Lung (tissue), 12 donors: Measurements from ENCODE around the gene C22orf31. TPM values are rescaled to one million over a fixed set of nuclear protein-coding genes. Genes with fewer than 3 reads are reported as not detected.

ENCODE experiments used
- ATAC-seq: fragments of 200-7000 bp; cut with Tn5 transposase; one replicate; pipeline ENCODE4 v1.9.1; 2020; ENCODE audit warnings: moderate number of reproducible peaks; ENCODE audit not compliant: insufficient read depth, low FRiP score
- DNase-seq, 3 donors: peaks; one replicate each; pipeline ENCODE4 v3.0.0-alpha.2; 2013 to 2017
- H3K27ac ChIP-seq, 2 donors: one replicate each; pipeline ENCODE4 v1.5.1; 2013; ENCODE audit warnings: mild to moderate bottlenecking in 2 of 2, moderate library complexity in 2 of 2, control low read depth in 1 of 2, inconsistent platforms in 1 of 2, low read depth in 1 of 2, low read length in 1 of 2
- H3K27me3 ChIP-seq, 3 donors: one replicate each; pipeline ENCODE4 v1.5.1; 2013; ENCODE audit warnings: low read length in 2 of 3; ENCODE audit not compliant: control insufficient read depth in 3 of 3, insufficient read depth in 3 of 3
- H3K36me3 ChIP-seq, 4 donors: one replicate each; pipeline ENCODE4 v1.5.1; 2013; ENCODE audit warnings: low read length in 4 of 4, mild to moderate bottlenecking in 1 of 4, moderate library complexity in 1 of 4; ENCODE audit not compliant: control insufficient read depth in 4 of 4, insufficient read depth in 4 of 4
- H3K4me1 ChIP-seq, 5 donors: one replicate each; pipeline ENCODE4 v1.5.1; 2013; ENCODE audit warnings: low read length in 5 of 5, mild to moderate bottlenecking in 2 of 5, moderate library complexity in 1 of 5; ENCODE audit not compliant: control insufficient read depth in 5 of 5, insufficient read depth in 5 of 5
- H3K4me3 ChIP-seq: one replicate; pipeline ENCODE4 v1.5.1; 2013; ENCODE audit warnings: mild to moderate bottlenecking, control low read depth, moderate library complexity
- H3K9ac ChIP-seq, 2 donors: one replicate each; pipeline ENCODE4 v1.5.1; 2013; ENCODE audit warnings: low read length in 2 of 2, control low read depth in 1 of 2; ENCODE audit not compliant: insufficient read depth in 1 of 2
- H3K9me3 ChIP-seq, 4 donors: one replicate each; pipeline ENCODE4 v1.5.1; 2013; ENCODE audit warnings: low read length in 3 of 4, mild to moderate bottlenecking in 1 of 4, moderate library complexity in 1 of 4; ENCODE audit not compliant: control insufficient read depth in 4 of 4, insufficient read depth in 3 of 4
- CTCF ChIP-seq: IDR thresholded peaks from 2 replicates; pipeline ENCODE4 v1.5.1; 2012; ENCODE audit warnings: mild to moderate bottlenecking; ENCODE audit errors: control extremely low read depth, extremely low read depth
- WGBS, 2 donors: extraction: QIAGEN DNeasy Blood & Tissue Kit; methylation state at CpG; one replicate each; pipeline ENCODE4 v1.1.7; 2013; 5-methylcytosine and 5-hydroxymethylcytosine counted together
- polyA plus RNA-seq, 2 donors: library from polyadenylated mRNA; stranded (reverse); fragments of 200-250 nt; gene quantifications; one replicate each; pipeline ENCODE4 v1.2.1, GENCODE V29; 2013
- total RNA-seq, 2 donors: library from RNA; depleted of rRNA in 1 of 2; stranded (reverse); fragments of >200 nt in 1 of 2; gene quantifications; one replicate each; pipeline ENCODE4 v1.2.1, GENCODE V29; 2014 to 2021
- donor health status: control.
- donor health status: control.
- donor health status: Bipolar disorder and iron deficiency.
- donor health status: healthy.
- donor health status: DM: yes; HTN: yes; CAD: no.

The C22orf31 gene
- total and polyA plus RNA-seq, 4 donors = 0.07 to 0.30 TPM; not detected in 2

- H3K27me3 ChIP-seq = no peaks in the 10 kb centered on the region
- 65 to 80% methylated on average over 3 of the region's 3 CpGs for WGBS, 2 donors
- DNase-seq = peak in 2 of 3 donors; percentile 51 to 79
- H3K9ac ChIP-seq = no peak overlapping the region
- no peak overlapping the region for H3K4me3 ChIP-seq
- peaks cover 0 to 2% (median 0%) of the 10 kb centered on the region in 4 donors for H3K36me3 ChIP-seq
- no peaks in the 10 kb centered on the region for H3K9me3 ChIP-seq
- peak overlapping the region in 1 of 2 donors; percentile 59 for H3K27ac ChIP-seq
- TF ChIP-seq CTCF = no peak
- peaks cover 0 to 34% (median 7%) of the 10 kb centered on the region in 5 donors for H3K4me1 ChIP-seq
- no peak for ATAC-seq
These were observed 45.3 kb downstream of the C22orf31 start for GRCh38 chr22:29016067-29016938.

GRCh38 chr22:29014773-29015172 lies 46.9 kb downstream of the C22orf31 start:
- no peaks in the 10 kb centered on the region for H3K27me3 ChIP-seq
- H3K27ac ChIP-seq = no peak overlapping the region
- peaks cover 0 to 40% (median 7%) of the 10 kb centered on the region in 5 donors for H3K4me1 ChIP-seq
- DNase-seq (no peak), ATAC-seq (no peak)
- WGBS, 2 donors = 92 to 93% methylated on average over 4 of the region's 4 CpGs
- H3K36me3 ChIP-seq = peaks cover 0 to 2% (median 0%) of the 10 kb centered on the region in 4 donors
- H3K9me3 ChIP-seq = no peaks in the 10 kb centered on the region
- no peak overlapping the region for H3K9ac ChIP-seq
- no peak overlapping the region for H3K4me3 ChIP-seq
- no peak for TF ChIP-seq CTCF

- Histone ChIP-seq H3K9ac (no peak overlapping the region), H3K27me3 (no peaks in the 10 kb centered on the region), H3K36me3 (peaks cover 0 to 2% (median 0%) of the 10 kb centered on the region in 4 donors), H3K27ac (no peak overlapping the region), H3K4me1 (peaks cover 0 to 40% (median 7%) of the 10 kb centered on the region in 5 donors), H3K9me3 (no peaks in the 10 kb centered on the region), H3K4me3 (no peak overlapping the region)
- DNase-seq (no peak), ATAC-seq (no peak)
- WGBS, 2 donors = 93 to 94% methylated on average over 4 of the region's 4 CpGs
- TF ChIP-seq CTCF = no peak
These were observed 47.3 kb downstream of the C22orf31 start for GRCh38 chr22:29014293-29014692.
